Smooth muscle cell of the umbilical artery (primary cell): ENCODE measurements around the gene HASPIN. TPM values are rescaled to one million over a fixed set of nuclear protein-coding genes. Genes with fewer than 3 reads are reported as not detected.

Experiments
- total RNA-seq: library from RNA; depleted of rRNA; stranded (reverse); fragments of >200 nt; gene quantifications from 2 replicates; pipeline ENCODE4 v1.2.3, GENCODE V29; 2014

HASPIN gene
- 1.2 and 4.1 TPM in 2 replicates for total RNA-seq

DNA sequence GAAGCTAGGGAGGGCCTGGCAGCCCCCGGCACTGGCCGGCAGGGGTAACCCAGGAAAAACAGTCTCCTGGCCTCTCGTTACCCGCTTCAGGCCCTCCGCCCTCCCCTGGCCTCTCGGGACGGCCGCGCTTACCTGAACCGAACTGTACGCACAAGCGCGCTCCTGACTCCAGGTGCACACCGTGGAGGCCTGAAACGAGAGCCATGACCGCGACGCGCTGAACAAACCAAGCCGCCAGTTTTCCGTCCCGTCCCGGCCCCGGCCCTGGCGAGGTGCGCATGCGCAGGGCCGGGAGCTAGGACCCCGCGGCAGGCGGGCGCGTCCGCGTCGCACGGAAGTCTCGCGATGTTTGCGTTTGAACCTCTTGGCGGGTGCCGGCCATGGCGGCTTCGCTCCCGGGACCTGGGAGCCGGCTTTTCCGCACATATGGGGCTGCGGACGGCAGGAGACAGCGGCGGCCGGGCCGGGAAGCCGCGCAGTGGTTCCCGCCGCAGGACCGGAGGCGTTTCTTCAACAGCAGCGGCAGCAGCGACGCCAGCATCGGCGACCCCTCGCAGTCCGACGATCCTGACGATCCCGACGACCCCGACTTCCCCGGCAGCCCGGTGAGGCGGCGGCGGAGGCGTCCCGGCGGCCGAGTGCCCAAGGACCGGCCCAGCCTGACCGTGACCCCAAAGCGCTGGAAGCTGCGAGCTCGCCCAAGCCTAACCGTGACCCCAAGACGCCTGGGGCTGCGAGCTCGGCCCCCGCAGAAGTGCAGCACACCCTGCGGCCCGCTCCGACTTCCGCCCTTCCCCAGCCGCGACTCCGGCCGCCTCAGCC, at the start of gene HASPIN:
TSS of gene HASPIN (plus strand) at position 348 of the 822 bp plus-strand sequence. CDS start at position 381, 33 bp downstream.

DNA sequence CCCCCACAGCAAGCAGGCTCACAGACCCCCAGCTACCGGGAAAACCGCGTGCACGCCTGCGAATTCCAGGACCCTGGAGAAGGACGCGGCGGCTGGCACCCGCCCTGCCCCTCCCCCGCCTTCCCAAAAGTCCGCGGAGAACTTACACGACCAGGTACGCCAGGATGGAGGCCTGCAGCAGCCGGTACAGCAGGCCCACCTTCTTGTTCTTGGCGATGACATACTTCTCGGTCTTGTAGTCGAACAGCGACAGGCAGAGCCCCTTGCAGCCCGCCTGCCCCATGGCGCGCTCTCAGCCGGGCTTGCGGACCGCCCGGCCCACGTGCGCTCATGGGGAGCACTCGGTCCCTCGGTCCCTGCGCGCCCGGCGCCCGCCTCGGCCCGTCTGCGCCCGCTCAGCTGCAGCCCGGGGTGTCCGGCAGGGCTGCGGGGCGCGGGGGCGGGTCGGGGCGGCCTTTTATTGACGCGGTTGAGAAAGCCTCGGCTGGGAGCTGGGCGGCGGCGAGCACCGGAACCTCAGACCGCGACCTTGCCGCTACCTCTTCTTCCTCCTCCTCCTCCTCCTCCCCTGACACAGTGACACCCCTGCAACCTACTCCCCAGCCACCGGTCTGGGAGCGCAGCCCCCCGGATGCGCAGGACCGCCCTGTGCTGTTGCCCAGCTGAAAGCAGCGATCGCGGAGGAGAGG, 27.8 kb upstream of the HASPIN start, which contains the start of gene P2RX5:
TSS of gene P2RX5 (minus strand) at position 433 of the 689 bp plus-strand sequence. CDS start at position 283, 150 bp downstream.

Other genes starting within 250 kb of the HASPIN start
- gene ASPA, start 247.9 kb upstream of the HASPIN start, total RNA-seq: 0.05 and 0.30 TPM in 2 replicates
- 0.65 and 1.2 TPM in 2 replicates for gene TRPV3, start 166.1 kb upstream of the HASPIN start, total RNA-seq
- 1.5 and 3.6 TPM in 2 replicates for gene TRPV1, start 114.5 kb upstream of the HASPIN start, total RNA-seq
- gene SHPK, start 87.7 kb upstream of the HASPIN start, total RNA-seq: 11.3 and 11.4 TPM in 2 replicates
- 14.5 and 19.0 TPM in 2 replicates for gene CTNS, start 87.1 kb upstream of the HASPIN start, total RNA-seq
- gene TAX1BP3, start 55.3 kb upstream of the HASPIN start, total RNA-seq: 255 and 301 TPM in 2 replicates
- 13.9 and 16.3 TPM in 2 replicates for gene EMC6, start 55.1 kb upstream of the HASPIN start, total RNA-seq
- 2.5 and 2.7 TPM in 2 replicates for gene P2RX5, start 27.7 kb upstream of the HASPIN start, total RNA-seq
- 9.1 and 21.7 TPM in 2 replicates for gene ITGAE, start 77.3 kb downstream of the HASPIN start, total RNA-seq
- 24.6 and 31.0 TPM in 2 replicates for gene NCBP3, start 122.3 kb downstream of the HASPIN start, total RNA-seq
- 7.7 and 12.6 TPM in 2 replicates for gene CAMKK1, start 169.2 kb downstream of the HASPIN start, total RNA-seq
- 4.8 and 17.3 TPM in 2 replicates for gene P2RX1, start 192.6 kb downstream of the HASPIN start, total RNA-seq
- gene ATP2A3, start 240.5 kb downstream of the HASPIN start, total RNA-seq: 14.6 and 21.9 TPM in 2 replicates